Measurements from ENCODE around the gene ANKRD12.
"Not testable (repeated sequence)": the region's sequence is repeated elsewhere in the genome, so short reads cannot be mapped to it uniquely, and the experiment has no call there.

Gene ANKRD12

DNA sequence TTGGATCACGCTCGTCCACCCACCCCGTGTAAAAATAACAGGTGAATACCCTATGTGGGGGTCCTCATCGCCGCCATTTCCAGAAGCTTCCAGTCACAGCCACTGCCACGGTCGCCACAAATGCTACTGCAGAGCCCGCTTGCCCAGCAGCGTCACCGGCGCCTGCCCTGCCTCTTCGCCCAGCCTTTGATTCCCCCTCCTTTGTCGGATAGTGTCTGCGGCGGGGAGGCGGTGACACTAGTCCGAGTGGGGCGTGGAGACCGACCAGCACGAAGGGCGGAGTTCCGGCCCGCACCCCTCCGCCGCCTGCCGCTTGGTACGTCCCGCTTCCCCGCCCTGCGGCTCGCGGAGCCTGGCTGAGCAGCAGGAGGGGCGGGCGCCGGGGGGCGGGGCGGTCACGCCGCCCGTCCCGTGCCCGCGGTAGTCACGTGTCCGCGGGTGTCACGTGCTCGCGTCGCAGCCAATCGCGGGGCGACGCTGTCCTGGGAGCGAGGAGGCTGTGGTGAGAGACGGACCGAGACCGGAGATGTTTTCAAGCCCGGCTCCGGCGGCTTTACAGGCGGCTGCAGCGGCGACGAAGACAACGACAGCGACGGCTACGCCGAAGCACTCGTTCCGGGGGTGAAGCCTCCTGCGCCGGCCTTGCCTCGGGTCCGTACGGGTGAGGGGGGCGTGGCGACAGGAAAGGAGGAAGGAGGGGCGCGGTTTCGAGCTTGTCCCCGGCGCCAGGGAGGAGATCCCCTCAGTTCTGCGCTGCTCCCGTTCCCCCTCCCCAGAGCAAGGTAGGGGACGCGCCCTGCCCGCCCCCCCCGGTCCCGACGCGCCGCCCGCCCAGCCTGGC, at the start of gene ANKRD12:
TSS of gene ANKRD12 (plus strand) at position 467 of the 841 bp plus-strand sequence. CDS start 45,652 bp downstream, outside the sequence.
- peak; percentile 95 for DNase-seq (ENCODE audit: low read depth)

DNA sequence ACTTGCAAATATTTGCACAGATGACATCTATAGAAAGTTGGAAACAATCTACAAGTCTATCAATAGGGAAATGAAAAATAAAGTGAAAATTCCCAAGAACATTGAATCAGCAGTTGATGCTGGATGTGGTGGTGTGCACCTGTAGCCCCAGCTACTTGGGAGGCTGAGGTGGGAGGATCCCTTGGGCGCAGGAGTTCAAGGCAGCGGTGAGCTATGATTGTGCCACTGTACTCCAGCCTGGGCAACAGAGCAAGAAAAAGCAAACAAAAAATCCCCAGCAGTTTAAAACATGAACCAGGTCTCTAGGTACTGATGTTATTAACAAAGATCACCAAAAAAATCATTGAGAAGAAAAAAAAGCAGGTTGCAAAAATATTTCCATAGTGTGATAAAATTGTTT, 49.4 kb upstream of the ANKRD12 start:
- no peak for DNase-seq (ENCODE audit: low read depth)

DNA sequence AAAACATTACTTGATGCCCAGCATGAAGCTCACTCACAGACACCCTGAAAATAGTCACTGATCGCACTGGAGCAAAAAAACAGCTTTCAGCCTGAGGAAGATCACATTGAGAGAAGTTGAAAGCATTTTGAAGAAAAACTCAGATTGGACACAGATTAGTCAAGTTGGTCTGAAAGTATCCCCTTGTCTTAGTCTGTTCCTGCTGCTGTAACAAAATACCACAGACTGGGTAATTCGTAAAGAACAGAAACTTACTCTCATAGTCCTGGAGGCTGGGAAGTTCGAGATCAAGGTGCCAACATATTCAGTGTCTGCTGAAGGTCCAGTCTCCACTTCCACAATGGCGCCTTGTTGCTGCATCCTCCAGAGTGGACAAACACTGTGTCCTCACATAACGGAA, 48.3 kb upstream of the ANKRD12 start:
- no peak for DNase-seq (ENCODE audit: low read depth)

DNA sequence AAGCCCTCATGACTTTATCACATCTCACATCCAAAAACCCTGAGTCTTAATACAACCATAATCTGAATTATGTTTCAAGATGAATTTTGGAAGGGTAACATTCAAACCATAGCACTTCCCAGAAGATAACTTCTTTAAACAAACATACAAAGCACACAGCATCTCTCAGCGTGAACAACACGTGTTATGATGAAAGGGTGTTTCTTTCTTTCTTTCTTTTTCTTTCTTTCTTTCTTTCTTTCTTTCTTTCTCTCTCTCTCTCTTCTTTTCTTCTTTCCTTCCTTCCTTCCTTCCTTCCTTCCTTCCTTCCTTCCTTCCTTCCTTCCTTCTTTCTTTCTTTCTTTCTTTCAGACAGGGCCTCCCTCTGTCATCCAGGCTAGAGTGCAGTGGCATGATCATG, 47.9 kb upstream of the ANKRD12 start:
- not testable (repeated sequence) for DNase-seq (ENCODE audit: low read depth)

DNA sequence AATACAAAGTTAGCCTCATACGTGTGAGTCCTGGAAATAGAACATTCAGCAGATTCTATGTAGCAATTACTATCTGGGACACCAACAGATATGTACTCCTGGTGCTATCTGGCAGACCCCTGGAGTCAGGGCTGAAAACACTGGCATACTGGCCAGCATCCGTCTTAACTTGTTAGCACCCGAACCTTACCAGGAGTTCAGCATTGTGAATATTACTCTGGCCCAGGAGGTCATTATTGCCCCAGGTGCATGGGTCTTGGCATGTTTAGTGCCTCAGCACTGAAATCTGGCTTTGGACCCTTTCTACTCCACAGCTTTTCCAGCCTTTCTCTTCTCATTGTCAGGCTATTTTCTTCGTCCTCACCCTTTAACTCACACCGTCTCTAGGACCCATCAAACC, 46.0 kb upstream of the ANKRD12 start:
- no peak for DNase-seq (ENCODE audit: low read depth)

DNA sequence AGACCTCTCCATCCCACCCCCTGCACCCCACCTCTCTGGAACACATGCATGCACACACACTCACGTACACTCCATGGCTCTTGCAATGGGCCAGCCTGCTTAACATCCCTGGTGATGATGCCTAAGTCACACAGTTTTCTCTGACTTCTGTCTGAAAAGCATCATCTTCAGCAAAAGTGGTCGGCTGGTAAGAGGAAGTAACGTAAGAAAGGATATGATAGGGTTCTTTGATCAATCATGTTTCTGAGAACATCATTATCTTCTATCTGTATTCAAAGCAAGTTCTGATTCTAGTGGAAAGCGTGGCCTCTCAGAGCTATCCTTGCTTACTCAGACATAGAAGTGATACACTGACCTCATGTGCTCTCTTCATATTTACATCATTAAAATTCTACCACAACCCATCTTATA, 45.5 kb upstream of the ANKRD12 start:
- no peak for DNase-seq (ENCODE audit: low read depth)

DNA sequence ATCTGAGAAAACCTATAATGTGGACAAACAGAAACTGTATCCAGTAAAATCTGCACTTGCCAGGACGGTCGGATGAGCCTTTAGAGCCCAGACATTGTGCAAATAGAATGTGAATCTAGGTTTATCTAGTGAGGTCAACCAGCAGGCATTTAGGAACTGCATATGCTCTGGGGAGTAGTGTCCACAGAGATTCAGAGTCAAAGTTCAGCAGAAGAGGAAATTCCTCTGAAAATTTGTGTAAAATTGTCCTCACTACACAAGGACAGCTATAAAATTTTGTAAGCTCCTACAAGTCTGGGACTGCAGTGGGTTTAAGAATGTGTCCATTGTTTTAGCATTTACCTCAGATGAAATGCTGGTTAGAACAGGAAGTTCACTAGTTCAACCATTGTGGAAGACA, 43.9 kb upstream of the ANKRD12 start:
- no peak for DNase-seq (ENCODE audit: low read depth)

DNA sequence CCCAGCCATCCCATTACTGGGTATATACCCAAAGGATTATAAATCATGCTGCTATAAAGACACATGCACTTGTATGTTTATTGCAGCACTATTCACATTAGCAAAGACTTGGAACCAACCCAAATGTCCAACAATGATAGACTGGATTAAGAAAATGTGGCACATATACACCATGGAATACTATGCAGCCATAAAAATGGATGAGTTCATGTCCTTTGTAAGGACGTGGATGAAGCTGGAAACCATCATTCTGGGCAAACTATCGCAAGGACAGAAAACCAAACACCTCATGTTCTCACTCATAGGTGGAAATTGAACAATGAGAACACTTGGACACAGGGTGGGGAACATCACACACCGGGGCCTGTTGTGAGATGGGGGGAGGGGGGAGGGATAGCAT, 43.5 kb upstream of the ANKRD12 start:
- not testable (repeated sequence) for DNase-seq (ENCODE audit: low read depth)

DNA sequence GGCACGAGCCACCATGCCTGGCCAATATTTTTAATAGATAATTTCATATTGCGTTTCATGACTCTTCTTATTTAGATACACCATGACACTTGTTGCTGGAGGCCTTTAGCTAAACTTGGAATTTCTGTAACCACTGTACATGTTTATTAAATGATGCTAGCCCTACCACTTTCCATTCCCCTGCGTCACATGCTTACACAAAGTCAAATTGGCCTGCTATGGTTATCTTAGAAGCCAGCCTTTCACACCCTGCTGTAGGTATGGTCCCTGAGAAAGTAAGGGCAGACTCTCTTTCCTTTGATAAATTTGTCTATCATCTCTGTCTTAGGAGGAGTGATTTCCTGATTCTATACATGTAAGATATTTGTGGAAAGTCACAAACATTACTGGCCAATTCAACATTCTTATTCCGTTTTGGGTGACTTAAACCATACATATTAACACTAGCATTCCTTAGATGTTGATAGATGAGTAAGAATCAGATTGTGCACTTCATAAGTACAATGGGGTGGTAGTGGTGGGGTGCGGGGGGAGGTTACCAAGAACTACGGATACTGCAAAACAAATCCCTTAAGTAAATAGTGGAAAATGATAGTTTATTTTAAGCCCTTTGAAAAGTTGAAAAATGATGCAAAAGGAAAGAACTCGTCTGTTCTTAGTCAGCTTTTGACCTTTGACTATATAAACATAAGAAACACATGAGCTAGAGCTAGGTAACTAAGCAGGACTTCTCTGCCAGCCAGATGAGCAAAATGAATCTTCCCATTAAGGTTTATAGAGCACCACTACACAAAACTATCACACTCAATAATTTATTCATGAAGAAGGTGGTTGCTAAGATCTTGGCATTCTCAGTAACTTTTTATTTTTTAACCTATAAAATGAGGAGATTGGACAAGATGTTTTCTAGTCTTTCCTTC, 42.0 kb upstream of the ANKRD12 start:
- DNase-seq (ENCODE audit: low read depth) = no peak

DNA sequence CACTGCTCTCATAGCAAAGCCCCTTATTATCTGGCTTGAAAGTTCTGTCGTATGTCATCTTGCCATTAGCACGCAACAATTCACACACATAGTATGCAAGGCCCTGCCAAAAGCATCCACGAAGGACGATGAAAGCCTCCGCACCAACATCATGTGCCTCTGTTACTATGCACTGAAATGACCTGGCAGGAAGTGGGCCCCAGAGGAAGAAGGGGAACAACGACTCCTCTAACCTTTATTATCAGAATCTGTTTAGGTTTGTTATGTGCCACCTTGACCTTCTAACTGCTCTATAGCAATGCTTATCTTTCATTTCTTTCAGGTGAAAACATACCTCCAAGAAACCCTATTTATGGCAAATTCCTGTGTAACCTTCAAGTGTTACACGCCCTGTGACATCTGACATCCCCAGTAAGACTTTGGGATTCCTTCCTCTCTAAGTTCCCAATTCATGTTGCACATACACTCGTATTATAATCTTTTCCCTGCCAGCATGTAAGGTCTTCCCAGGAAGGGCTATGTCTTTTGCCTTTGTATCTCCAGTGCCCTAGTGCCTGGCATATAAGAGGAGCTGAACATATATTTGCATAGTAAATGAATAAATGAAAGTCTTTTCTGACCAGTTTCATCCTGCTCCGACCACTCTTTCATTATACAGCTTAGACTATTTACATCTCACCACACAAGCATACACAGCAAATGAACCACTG, 41.1 kb upstream of the ANKRD12 start:
- no peak for DNase-seq (ENCODE audit: low read depth)

DNA sequence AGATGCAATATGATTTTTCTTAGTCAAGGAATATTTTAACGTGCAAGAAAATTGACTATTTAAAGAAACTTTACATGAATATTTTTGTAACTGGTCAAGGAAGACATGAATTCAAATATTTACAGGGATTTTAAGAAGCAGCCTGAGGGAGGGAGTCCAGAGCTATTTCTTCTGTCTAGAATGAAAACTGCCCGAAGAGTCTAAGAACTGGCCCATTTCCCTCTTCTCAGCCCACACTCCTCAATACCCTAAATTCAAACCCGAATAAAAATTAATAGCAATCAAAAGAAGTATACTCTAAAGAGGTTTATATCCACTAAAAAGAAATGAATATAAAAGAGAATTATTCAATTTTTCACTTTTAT, 40.6 kb upstream of the ANKRD12 start:
- no peak for DNase-seq (ENCODE audit: low read depth)

DNA sequence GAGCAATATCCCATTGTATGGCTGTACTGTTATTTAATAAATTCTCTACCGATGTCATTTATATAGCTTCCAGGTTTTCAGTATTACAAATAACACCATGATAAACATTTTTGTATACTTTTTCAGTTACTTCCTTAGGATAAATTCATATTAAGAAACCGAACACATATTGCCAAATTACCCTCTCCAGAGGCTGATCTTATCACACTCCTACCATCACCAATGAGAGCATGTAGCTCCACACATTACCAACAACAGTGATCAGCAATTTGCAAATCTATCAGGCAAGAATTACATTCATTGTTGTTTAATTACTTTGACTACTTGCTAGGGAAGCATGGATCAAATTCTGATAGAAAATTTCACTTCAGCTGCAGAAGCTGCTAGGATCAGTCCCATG, 39.9 kb upstream of the ANKRD12 start:
- DNase-seq (ENCODE audit: low read depth) = no peak

DNA sequence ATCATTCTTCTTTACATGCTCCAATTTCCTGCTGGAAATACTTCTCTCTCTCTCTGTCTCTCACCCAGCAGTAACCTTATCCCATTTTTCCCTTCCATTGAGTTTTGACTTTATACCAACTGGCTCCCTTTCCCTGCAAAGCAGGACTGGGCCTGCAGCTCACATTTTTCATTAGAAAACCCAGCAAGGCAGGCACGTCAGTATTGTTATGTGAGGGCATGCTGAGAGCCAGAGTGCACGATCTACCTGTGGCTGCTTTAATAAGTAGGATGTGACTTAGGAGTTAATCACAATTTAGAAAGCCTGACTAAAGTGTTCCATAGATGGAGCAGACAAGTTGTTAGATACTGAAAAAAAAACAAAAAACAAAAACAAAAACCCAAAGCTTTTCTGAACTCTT, 39.2 kb upstream of the ANKRD12 start:
- DNase-seq (ENCODE audit: low read depth) = no peak

DNA sequence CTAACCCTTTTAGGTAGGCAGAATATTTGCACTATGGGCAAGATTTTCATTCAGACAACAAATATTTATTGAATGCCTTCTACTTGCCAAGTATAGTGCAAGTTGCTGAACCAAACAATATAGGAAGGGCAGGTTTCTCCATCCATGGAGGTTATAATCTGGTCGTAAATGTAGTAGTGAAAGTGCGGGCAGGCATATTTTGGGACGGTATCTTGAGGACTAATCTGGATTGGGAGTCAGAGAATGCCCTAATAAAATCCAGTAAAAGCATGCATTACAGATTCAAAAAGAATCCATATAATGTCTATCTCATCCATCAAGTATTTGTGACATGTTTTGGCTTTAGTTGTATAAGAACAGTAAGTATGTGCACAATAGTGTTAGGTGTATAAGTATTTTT, 35.8 kb upstream of the ANKRD12 start:
- no peak for DNase-seq (ENCODE audit: low read depth)

DNA sequence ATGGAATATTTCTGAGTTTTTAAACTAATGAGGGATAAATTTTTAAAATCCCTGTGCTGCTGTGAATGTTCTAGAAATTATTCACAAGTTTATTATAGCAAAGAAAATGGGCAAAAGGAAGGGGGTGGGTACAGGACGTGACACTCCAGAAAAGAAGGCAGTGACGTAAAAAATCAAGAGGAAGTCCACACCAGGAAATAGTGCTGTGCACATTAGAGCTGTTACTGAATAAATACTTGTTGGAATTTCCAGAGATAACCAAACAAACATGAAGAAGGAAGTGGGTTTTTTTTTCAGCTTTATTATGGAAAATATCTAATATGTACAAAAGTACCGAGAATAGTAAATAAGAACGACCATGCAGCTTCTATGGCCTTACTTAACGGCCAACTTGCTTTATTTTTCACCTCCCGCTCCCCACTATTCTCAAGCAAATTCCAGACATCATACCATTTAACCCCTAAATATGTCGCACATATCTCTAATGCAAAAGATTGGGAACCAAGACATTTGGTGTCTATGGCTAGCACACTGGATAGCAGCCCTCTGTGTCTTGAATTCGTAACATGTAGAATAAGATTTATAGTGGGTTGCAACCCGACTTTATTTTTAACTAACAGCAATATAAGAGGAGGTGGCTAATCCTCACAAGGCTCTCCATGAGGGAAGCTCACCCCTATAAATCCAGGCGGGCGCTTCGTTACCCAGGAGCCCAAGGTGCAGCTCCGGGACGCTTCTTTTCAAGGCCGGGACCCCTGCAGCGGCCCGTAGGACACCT, 34.7 kb upstream of the ANKRD12 start:
- DNase-seq (ENCODE audit: low read depth) = no peak

DNA sequence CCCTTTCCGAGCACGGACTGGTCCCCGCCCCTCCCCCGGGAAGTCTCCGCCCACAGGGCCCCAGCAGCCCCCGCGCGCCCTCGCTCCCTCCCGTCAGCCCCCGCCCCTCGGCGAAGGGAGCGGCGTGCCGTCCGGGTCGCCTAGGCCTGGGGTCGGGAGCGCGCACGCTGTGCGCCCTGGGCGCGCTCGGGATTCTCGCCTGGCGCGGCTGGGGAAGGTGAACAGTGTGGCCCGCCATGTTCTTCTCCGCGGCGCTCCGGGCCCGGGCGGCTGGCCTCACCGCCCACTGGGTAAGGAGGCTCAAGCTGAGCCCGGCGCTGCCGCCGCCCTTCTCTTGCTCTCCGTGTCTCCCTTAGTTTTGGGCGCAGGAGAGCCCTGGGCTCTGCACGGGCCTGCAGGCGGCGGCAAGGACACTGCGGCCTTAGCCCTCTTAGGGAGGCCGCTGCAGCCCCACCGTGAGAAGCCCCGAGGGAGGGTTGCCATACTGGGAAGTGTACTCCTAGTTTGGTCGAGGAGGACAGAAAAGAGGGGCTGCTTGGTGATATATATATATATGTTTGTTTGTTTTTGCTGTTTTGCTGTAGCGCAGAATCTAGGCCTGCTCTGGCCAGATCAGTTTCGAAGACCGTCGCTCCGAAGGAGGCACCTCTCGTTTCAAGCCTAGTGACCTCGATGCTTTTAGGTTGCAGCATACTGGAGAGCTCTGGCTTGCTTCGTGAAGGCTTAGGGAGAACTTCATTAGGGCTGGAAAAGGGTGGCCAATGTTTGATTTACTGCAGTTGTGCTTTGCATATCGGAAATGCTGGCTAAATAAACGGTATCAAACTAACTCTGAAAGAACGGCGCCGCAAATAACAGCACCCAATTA, 33.8 kb upstream of the ANKRD12 start, which contains the start of gene NDUFV2:
TSS of gene NDUFV2 (plus strand) at position 192 of the 868 bp plus-strand sequence. CDS start at position 237, 45 bp downstream.
- peak; percentile 97 for DNase-seq (ENCODE audit: low read depth)

DNA sequence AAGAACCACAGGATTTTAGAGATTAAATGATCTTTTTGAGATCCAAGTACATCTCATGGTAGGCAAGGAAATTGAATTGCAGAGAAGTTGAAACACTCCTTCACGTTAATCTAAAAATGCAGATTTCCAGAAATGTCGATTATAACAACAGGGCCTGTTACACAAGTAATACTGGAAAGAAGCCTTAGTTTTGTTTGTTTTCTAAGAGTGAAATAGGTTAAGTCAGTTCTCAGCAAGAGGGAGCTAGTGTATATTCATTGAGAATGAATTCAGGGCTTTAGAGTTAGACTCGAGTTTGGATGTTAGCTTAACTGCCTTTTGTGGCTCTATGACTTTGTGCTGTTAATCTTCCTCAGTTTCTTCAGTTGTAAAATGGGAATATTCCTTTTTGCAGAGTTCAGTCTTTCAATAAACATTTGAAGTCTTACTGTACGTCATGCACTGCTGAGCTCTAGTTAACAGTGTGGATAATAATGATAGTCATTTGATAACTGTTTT, 33.2 kb upstream of the ANKRD12 start:
- no peak for DNase-seq (ENCODE audit: low read depth)

DNA sequence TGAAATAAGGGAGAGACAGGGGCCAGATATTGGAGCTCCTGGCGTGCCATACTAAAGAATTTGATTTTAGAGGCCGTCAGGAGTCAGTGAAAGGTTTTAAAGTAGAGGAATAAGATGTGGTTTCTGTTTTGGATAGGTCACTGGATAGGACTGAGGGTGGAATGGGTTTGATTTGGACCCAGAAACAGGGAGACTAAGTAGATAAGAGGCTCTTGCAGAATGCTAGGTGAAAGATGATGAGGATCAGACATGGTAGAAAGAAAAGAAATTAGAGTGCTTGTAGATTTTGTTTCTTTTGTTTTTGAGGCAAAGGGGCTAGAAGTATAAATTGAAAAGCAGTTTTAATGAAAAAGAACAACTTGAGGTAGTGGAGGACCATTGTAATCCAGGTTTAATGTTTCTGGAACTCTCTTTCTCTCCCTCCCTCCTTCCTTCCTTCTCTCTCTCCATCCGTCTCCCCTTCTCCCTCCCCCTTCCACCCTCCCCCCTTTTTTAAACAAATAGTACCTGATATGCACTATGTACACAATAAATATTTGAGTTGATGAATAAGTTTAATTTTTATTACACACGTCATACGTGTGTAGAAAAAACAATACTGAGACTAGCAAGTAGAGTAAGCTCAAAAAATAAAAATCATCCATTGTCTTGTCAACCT, 32.2 kb upstream of the ANKRD12 start:
- DNase-seq (ENCODE audit: low read depth) = no peak

DNA sequence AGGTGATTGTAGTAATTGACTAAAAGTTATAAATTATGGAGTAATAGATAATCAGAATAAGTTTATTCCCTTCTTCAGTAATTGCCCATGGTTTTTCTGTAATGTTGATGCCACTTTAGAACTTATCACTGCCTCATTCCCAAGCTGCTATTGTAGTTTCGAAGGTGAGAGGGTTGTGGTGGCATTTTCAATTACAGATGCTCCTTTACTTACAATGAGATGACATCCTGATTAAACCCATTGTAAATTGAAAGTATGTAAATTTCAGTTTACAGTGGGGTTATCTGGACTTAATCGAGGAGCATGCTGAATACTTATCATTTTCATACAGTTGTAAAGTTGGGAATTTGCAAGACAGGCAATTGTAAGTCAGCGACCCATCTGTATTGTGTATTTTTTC, 31.2 kb upstream of the ANKRD12 start:
- no peak for DNase-seq (ENCODE audit: low read depth)

DNA sequence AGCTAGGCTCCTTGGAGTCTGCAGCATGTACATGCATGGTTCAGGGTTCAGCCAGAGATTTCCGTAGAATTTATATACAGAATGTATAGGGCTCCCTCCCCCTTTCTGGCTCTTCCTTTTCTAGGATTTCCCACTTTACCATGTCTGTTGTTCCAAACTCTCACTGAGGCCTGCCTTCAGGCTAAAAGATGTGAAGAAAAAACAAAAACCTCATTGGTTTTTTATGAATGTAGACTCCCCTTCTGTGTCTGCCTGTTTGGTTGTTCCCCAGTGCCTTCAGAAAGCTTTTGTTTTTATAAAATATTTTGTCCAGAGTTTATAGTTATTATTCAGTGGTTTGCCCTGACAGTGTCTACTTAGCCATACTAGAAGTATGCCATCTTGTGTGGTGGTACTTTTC, 30.5 kb upstream of the ANKRD12 start:
- DNase-seq (ENCODE audit: low read depth) = no peak

Measured in stimulated activated CD8-positive, alpha-beta memory T cell treated with anti-CD3 and anti-CD28 coated beads, Interleukin-15, amount 100 ng/mL, for 24 hours (primary cell).